ENCODE data around the gene CADM1. TPM values are rescaled to one million over a fixed set of nuclear protein-coding genes. Genes with fewer than 3 reads are reported as not detected.

CADM1 gene
- total and polyA plus RNA-seq, 4 donors = 13.0 to 40.6 (median 28.9) TPM

GRCh38 chr11:115202074-115202473, 302.1 kb downstream of the CADM1 start:
- Histone ChIP-seq H3K27me3 (ENCODE audit: control insufficient read depth in 4 of 4, insufficient read depth in 4 of 4, low read length in 3 of 4) (no peaks in the 10 kb centered on the region), H3K9me3 (ENCODE audit: control insufficient read depth in 4 of 4, low read length in 3 of 4) (no peaks in the 10 kb centered on the region), H3K4me1 (ENCODE audit: control insufficient read depth in 4 of 4, insufficient read depth in 4 of 4, low read length in 3 of 4) (no peaks in the 10 kb centered on the region), H3K36me3 (ENCODE audit: control insufficient read depth in 4 of 4, insufficient read depth in 3 of 4, low read depth in 1 of 4, low read length in 3 of 4) (peaks cover 0 to 5% (median 3%) of the 10 kb centered on the region in 4 donors), H3K9ac (ENCODE audit: low read depth in 1 of 2, low read length in 2 of 2) (no peak overlapping the region), H3K4me3 (ENCODE audit: low read depth in 1 of 3, low read length in 3 of 3) (no peak overlapping the region), H3K27ac (ENCODE audit: low read depth in 1 of 2, low read length in 2 of 2) (no peak overlapping the region)
- DNase-seq (ENCODE audit: low spot score) = no peak
- TF ChIP-seq TAF1 (conservative IDR thresholded peaks at IDR 0.05) = no peak
- TF ChIP-seq REST (IDR thresholded peaks at IDR 0.05) = no peak
- TF ChIP-seq MAX (IDR thresholded peaks at IDR 0.05) = no peak
- no peak for TF ChIP-seq HNF4A (conservative IDR thresholded peaks at IDR 0.05)
- TF ChIP-seq EGR1 (IDR thresholded peaks at IDR 0.05; ENCODE audit: low read depth in 2 of 2) = no peak
- no peak for TF ChIP-seq JUND (IDR thresholded peaks at IDR 0.05)
- WGBS = 96% methylated on average over 2 of the region's 2 CpGs

GRCh38 chr11:115201111-115201792, 303.0 kb downstream of the CADM1 start:
- H3K27me3 ChIP-seq (ENCODE audit: control insufficient read depth in 4 of 4, insufficient read depth in 4 of 4, low read length in 3 of 4) = no peaks in the 10 kb centered on the region
- H3K9me3 ChIP-seq (ENCODE audit: control insufficient read depth in 4 of 4, low read length in 3 of 4) = no peaks in the 10 kb centered on the region
- no peak overlapping the region for H3K4me3 ChIP-seq (ENCODE audit: low read depth in 1 of 3, low read length in 3 of 3)
- H3K4me1 ChIP-seq (ENCODE audit: control insufficient read depth in 4 of 4, insufficient read depth in 4 of 4, low read length in 3 of 4) = no peaks in the 10 kb centered on the region
- no peak overlapping the region for H3K9ac ChIP-seq (ENCODE audit: low read depth in 1 of 2, low read length in 2 of 2)
- peaks cover 0 to 4% (median 3%) of the 10 kb centered on the region in 4 donors for H3K36me3 ChIP-seq (ENCODE audit: control insufficient read depth in 4 of 4, insufficient read depth in 3 of 4, low read depth in 1 of 4, low read length in 3 of 4)
- DNase-seq (ENCODE audit: low spot score) = no peak
- TF ChIP-seq SP1 (IDR thresholded peaks at IDR 0.05) (no peak), HNF4A (conservative IDR thresholded peaks at IDR 0.05) (no peak), YY1 (IDR thresholded peaks at IDR 0.05) (no peak), CTCF (IDR thresholded peaks at IDR 0.05; ENCODE audit: low read depth, low read length, missing input control) (no peak), FOXA2 (IDR thresholded peaks at IDR 0.05) (no peak), JUND (IDR thresholded peaks at IDR 0.05) (no peak), HNF4G (IDR thresholded peaks at IDR 0.05) (no peak), RAD21 (IDR thresholded peaks at IDR 0.05) (no peak), ZBTB33 (IDR thresholded peaks at IDR 0.05) (no peak), REST (IDR thresholded peaks at IDR 0.05) (no peak), EGR1 (IDR thresholded peaks at IDR 0.05; ENCODE audit: low read depth in 2 of 2) (no peak), ATF3 (IDR thresholded peaks at IDR 0.05) (no peak), TAF1 (conservative IDR thresholded peaks at IDR 0.05) (no peak), MAX (IDR thresholded peaks at IDR 0.05) (no peak), RXRA (IDR thresholded peaks at IDR 0.05) (no peak)
- H3K27ac ChIP-seq (ENCODE audit: low read depth in 1 of 2, low read length in 2 of 2) = no peak overlapping the region
- 81% methylated on average over 6 of the region's 6 CpGs for WGBS

Measured in liver (tissue), 9 donors.